ENCODE data around the gene CD84.

CD84 gene

DNA sequence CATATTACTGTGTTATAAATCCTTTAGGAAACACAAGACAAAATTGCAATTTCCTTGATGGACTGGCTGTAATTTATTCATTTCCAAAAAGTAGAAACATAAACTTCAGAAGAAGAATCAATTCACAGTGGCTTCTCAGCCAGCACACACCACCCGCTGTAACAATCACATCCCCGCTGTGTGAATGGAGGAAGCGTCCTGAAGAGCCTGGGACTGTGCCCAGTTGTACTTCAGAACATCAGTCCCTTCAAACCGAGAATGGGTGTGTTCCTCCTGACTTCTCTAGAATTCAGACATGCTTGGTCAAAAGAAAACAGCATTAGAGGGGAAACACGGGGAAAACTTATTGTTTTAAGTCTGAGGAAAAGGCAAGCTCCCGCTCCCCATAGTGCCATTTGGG, 28.8 kb upstream of the CD84 start:
- H3K79me2 ChIP-seq (ENCODE audit: control insufficient read depth, low read length): no peaks in the 10 kb centered on the region
- H3K4me2 ChIP-seq (ENCODE audit: low read length): no peak overlapping the region
- no peaks in the 10 kb centered on the region for H4K20me1 ChIP-seq (ENCODE audit: control insufficient read depth, insufficient read depth, low read depth, low read length)
- H3F3A ChIP-seq (ENCODE audit: control insufficient read depth, insufficient read depth): no peaks in the 10 kb centered on the region
- H3K9me2 ChIP-seq (replicated peaks; ENCODE audit: control insufficient read depth, low read length): no peaks in the 10 kb centered on the region
- no peaks in the 10 kb centered on the region for H3K27me3 ChIP-seq (ENCODE audit: control insufficient read depth, low read length)
- TF ChIP-seq, protein P1, sequence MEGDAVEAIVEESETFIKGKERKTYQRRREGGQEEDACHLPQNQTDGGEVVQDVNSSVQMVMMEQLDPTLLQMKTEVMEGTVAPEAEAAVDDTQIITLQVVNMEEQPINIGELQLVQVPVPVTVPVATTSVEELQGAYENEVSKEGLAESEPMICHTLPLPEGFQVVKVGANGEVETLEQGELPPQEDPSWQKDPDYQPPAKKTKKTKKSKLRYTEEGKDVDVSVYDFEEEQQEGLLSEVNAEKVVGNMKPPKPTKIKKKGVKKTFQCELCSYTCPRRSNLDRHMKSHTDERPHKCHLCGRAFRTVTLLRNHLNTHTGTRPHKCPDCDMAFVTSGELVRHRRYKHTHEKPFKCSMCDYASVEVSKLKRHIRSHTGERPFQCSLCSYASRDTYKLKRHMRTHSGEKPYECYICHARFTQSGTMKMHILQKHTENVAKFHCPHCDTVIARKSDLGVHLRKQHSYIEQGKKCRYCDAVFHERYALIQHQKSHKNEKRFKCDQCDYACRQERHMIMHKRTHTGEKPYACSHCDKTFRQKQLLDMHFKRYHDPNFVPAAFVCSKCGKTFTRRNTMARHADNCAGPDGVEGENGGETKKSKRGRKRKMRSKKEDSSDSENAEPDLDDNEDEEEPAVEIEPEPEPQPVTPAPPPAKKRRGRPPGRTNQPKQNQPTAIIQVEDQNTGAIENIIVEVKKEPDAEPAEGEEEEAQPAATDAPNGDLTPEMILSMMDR (IDR thresholded peaks at IDR 0.05; ENCODE audit: low read depth, low read length, poor library complexity, severe bottlenecking): no peak
- TF ChIP-seq EZH2phosphoT487 (IDR thresholded peaks at IDR 0.05; ENCODE audit: borderline replicate concordance, low read length): no peak
- peaks cover 14% of the 10 kb centered on the region; the same call in 1 of the 2 replicates for H3K9me3 ChIP-seq (ENCODE audit: control insufficient read depth, insufficient read depth, low read length)
- H3K4me1 ChIP-seq (ENCODE audit: control insufficient read depth, low read length): peaks cover 39% of the 10 kb centered on the region
- no peak overlapping the region for H3K4me3 ChIP-seq (ENCODE audit: low read length)
- H3K27ac ChIP-seq (ENCODE audit: low read depth, low read length): no peak overlapping the region
- no peaks in the 10 kb centered on the region for H3K36me3 ChIP-seq (ENCODE audit: control insufficient read depth, low read length)

GRCh38 chr1:160607672-160608032, 28.4 kb upstream of the CD84 start:
- H4K20me1 ChIP-seq (ENCODE audit: control insufficient read depth, insufficient read depth, low read depth, low read length): no peaks in the 10 kb centered on the region
- no peaks in the 10 kb centered on the region for H3K27me3 ChIP-seq (ENCODE audit: control insufficient read depth, low read length)
- H3K9me2 ChIP-seq (replicated peaks; ENCODE audit: control insufficient read depth, low read length): no peaks in the 10 kb centered on the region
- H3K36me3 ChIP-seq (ENCODE audit: control insufficient read depth, low read length): no peaks in the 10 kb centered on the region
- H3F3A ChIP-seq (ENCODE audit: control insufficient read depth, insufficient read depth): no peaks in the 10 kb centered on the region
- no peak for TF ChIP-seq EZH2phosphoT487 (IDR thresholded peaks at IDR 0.05; ENCODE audit: borderline replicate concordance, low read length)
- TF ChIP-seq, protein P1 (IDR thresholded peaks at IDR 0.05; ENCODE audit: low read depth, low read length, poor library complexity, severe bottlenecking): no peak
- no peak overlapping the region for H3K27ac ChIP-seq (ENCODE audit: low read depth, low read length)
- peaks cover 39% of the 10 kb centered on the region for H3K4me1 ChIP-seq (ENCODE audit: control insufficient read depth, low read length)
- peaks cover 14% of the 10 kb centered on the region; the same call in 1 of the 2 replicates for H3K9me3 ChIP-seq (ENCODE audit: control insufficient read depth, insufficient read depth, low read length)
- H3K79me2 ChIP-seq (ENCODE audit: control insufficient read depth, low read length): no peaks in the 10 kb centered on the region
- H3K4me3 ChIP-seq (ENCODE audit: low read length): no peak overlapping the region
- H3K4me2 ChIP-seq (ENCODE audit: low read length): no peak overlapping the region

- TF ChIP-seq, protein P1 (IDR thresholded peaks at IDR 0.05; ENCODE audit: low read depth, low read length, poor library complexity, severe bottlenecking): peak; percentile 80
- TF ChIP-seq EZH2phosphoT487 (IDR thresholded peaks at IDR 0.05; ENCODE audit: borderline replicate concordance, low read length): no peak
- no peaks in the 10 kb centered on the region for H3K79me2 ChIP-seq (ENCODE audit: control insufficient read depth, low read length)
- peak overlapping the region; percentile 34; the same call in 1 of the 2 replicates for H3K27ac ChIP-seq (ENCODE audit: low read depth, low read length)
- H3K36me3 ChIP-seq (ENCODE audit: control insufficient read depth, low read length): no peaks in the 10 kb centered on the region
- peaks cover 14% of the 10 kb centered on the region; the same call in 1 of the 2 replicates for H3K9me3 ChIP-seq (ENCODE audit: control insufficient read depth, insufficient read depth, low read length)
- H3K4me1 ChIP-seq (ENCODE audit: control insufficient read depth, low read length): peaks cover 39% of the 10 kb centered on the region
- H3K9me2 ChIP-seq (replicated peaks; ENCODE audit: control insufficient read depth, low read length): no peaks in the 10 kb centered on the region
- peak overlapping the region; percentile 19; the same call in 1 of the 2 replicates for H3K4me3 ChIP-seq (ENCODE audit: low read length)
- H3K4me2 ChIP-seq (ENCODE audit: low read length): peak overlapping the region; percentile 53
- H3K27me3 ChIP-seq (ENCODE audit: control insufficient read depth, low read length): no peaks in the 10 kb centered on the region
- no peaks in the 10 kb centered on the region for H4K20me1 ChIP-seq (ENCODE audit: control insufficient read depth, insufficient read depth, low read depth, low read length)
- H3F3A ChIP-seq (ENCODE audit: control insufficient read depth, insufficient read depth): no peaks in the 10 kb centered on the region
These were observed 27.8 kb upstream of the CD84 start for GRCh38 chr1:160607011-160607671.

Data from DOHH2 (cell line).